Superior temporal gyrus (tissue), 1 donor: ENCODE results near the gene APBB2.
A peak's percentile ranks its signal among the peaks of the same experiment; 100 is the strongest.

Source experiments
- DNase-seq: peaks from one replicate; pipeline ENCODE4 v3.0.0-alpha.2; 2016; ENCODE audit errors: extremely low spot score

Gene APBB2

GRCh38 chr4:41189666-41190065 is 24.7 kb downstream of the APBB2 start:
- DNase-seq, result no peak

- no peak for DNase-seq
Observed at GRCh38 chr4:41189076-41189475, 25.3 kb downstream of the APBB2 start.

- DNase-seq, result no peak
Observed at GRCh38 chr4:41185614-41186592, 28.4 kb downstream of the APBB2 start.

GRCh38 chr4:41184009-41184408 is 30.3 kb downstream of the APBB2 start:
- no peak for DNase-seq

GRCh38 chr4:41183021-41183553 is 31.3 kb downstream of the APBB2 start:
- no peak for DNase-seq

GRCh38 chr4:41181037-41181436 is 33.3 kb downstream of the APBB2 start:
- DNase-seq, result peak; percentile 78

- DNase-seq, result no peak
Observed at GRCh38 chr4:41179498-41180195, 34.7 kb downstream of the APBB2 start.

GRCh38 chr4:41178372-41179370 is 35.7 kb downstream of the APBB2 start:
- DNase-seq, result peak; percentile 90

GRCh38 chr4:41177016-41177415 is 37.3 kb downstream of the APBB2 start:
- DNase-seq, result peak; percentile 67

- no peak for DNase-seq
Observed at GRCh38 chr4:41176340-41176739, 38.0 kb downstream of the APBB2 start.

GRCh38 chr4:41175794-41176193 is 38.5 kb downstream of the APBB2 start:
- DNase-seq, result no peak

- DNase-seq, result no peak
Observed at GRCh38 chr4:41174444-41174843, 39.9 kb downstream of the APBB2 start.

GRCh38 chr4:41172786-41173185 is 41.6 kb downstream of the APBB2 start:
- DNase-seq, result no peak

- no peak for DNase-seq
Observed at GRCh38 chr4:41169256-41169800, 45.0 kb downstream of the APBB2 start.

GRCh38 chr4:41167191-41167590 is 47.2 kb downstream of the APBB2 start:
- DNase-seq, result no peak

GRCh38 chr4:41164405-41164804 is 49.9 kb downstream of the APBB2 start:
- DNase-seq, result no peak

- DNase-seq, result no peak
Observed at GRCh38 chr4:41161355-41161754, 53.0 kb downstream of the APBB2 start.

- no peak for DNase-seq
Observed at GRCh38 chr4:41160856-41161255, 53.5 kb downstream of the APBB2 start.

GRCh38 chr4:41160012-41160789 is 54.1 kb downstream of the APBB2 start:
- DNase-seq, result no peak

- no peak for DNase-seq
Observed at GRCh38 chr4:41158756-41159155, 55.6 kb downstream of the APBB2 start.
